ENCODE results near the gene CECR2. TPM values are rescaled to one million over a fixed set of nuclear protein-coding genes. Genes with fewer than 3 reads are reported as not detected.
"Not testable (repeated sequence)": the region's sequence is repeated elsewhere in the genome, so short reads cannot be mapped to it uniquely, and the experiment has no call there.

Gene CECR2
- total RNA-seq, 1 donor from 2014 or later: 4.9 TPM

- intact Hi-C loops (cut with DNase I): no loop called here
Measured at GRCh38 chr22:17548756-17549035, 179.4 kb downstream of the CECR2 start.

GRCh38 chr22:17549183-17549582, 179.9 kb downstream of the CECR2 start:
- no peak for DNase-seq (ENCODE audit: low spot score)
- intact Hi-C loops (cut with DNase I): no loop called here

More at GRCh38 chr22:17548756-17549035, 179.4 kb downstream of the CECR2 start:
- no peak for DNase-seq (ENCODE audit: low spot score)

GRCh38 chr22:17549655-17550054, 180.4 kb downstream of the CECR2 start:
- no peak for DNase-seq (ENCODE audit: low spot score)
- intact Hi-C loops (cut with DNase I): no loop called here

DNA sequence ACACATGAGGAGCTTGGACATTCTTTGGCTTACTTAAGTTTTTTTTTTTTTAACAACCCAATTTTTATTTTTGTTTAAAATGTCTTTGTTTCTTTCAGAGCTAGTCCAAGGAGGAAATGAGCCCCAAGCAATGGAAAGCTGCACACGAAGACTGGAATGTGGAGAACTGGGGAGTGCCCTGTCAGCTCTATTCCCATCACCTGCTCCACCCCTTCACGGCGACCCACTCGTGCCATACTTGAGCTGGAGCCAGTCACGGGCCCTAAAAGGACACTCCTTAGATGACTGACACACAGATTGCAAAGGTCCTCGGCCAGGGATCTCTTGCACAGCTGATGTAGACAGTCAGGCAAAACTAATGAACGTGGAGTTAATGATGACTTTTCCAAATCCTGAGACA, 183.5 kb downstream of the CECR2 start:
- intact Hi-C loops (cut with DNase I): no loop called here
- no peak for DNase-seq (ENCODE audit: low spot score)

DNA sequence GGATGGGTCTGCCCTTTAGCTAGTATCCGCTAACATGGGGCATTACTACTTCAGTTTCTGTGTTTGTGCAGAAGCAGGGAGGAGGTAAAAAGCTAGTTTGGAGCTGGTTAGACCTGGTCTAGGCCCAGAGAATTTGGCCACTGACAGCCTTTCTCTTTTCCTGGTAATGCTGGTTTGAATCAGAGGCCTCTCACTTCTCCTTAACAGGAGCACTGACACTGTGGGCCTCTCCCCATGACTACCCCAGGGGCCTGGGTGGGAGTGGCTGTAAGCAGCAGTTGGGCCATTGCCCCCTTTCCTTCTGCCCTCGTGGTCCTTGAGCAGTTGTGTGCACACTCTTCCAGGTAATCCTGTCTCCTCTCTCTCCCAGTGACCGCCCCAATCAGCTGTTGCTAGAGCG, 185.6 kb downstream of the CECR2 start:
- DNase-seq (ENCODE audit: low spot score): no peak

DNA sequence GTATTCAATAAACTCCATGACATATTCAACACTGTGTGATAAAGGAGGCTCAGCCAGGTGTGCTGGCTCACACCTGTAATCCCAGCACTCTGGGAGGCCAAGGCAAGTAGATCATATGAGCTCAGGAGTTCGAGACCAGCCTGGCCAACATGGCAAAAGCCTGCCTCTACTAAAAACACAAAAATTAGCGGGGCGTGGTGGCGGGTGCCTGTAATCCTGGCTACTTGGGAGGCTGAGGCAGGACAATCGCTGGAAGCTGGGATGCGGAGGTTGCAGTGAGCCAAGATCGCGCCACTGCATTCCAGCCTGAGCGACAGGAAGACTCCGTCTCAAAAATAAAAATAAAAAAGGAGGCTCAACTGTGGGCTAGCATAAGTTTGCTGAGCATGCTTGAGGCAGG, 189.9 kb downstream of the CECR2 start:
- intact Hi-C loops (cut with DNase I): no loop called here
- no peak for DNase-seq (ENCODE audit: low spot score)

More for the DNA sequence above, 185.6 kb downstream of the CECR2 start:
- intact Hi-C loops (cut with DNase I): no loop called here

DNA sequence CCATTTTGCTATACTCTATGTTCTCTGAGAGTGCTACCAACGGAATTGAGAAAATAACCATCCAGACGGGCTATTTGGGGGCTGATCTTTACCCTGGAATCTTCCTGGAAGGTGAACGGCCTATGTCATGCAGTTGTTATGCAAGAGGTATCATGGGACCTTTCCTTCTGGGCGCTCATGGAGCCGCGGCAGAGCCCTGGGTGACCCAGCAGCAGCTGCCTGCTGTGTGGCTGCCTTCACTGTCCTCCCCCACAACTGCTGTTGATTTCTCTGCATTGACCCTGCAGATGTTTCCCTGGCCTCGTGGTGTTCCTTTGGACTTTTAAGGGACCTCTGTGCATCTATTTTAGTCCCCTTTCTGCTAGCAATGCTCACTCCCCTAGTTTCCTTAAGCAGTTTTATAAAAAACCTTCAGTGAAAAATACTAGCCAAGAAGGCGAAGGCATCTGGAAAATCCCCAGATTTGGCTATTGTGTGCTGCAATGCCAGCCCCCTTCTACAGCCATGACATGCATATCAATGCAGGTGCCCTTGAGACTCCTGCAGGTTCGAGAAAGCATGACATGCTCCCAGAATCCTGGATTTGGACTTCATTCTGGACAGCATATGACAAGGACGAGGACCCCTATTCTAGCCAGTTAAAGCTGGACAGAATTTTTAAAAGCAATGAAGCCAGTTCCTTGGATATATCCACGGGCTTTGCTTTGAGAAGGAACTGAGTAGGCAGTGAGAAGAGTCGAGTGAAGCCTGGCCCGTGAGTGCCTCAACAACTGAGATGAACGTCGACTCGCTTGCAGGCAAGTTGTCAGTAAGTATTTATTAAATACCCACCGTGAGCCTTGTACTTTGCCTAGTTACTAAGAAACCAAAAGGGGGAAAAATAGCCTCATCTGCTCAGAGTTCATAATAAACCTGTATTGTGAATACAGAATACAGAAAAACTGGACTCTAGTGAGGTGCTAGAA, 193.9 kb downstream of the CECR2 start, which contains the start of gene SLC25A18:
SLC25A18 (plus strand) TSS at position 593 of the 965 bp plus-strand sequence. CDS start 16,447 bp downstream, outside the sequence.
- no peak for DNase-seq (ENCODE audit: low spot score)
- intact Hi-C loops (cut with DNase I): loop anchor here (2.0 kb wide), 1 partner anchor 76 kb away; the partner anchor contains the start of gene BCL2L13

- DNase-seq (ENCODE audit: low spot score): no peak
- intact Hi-C loops (cut with DNase I): loop anchor here (2.0 kb wide), 1 partner anchor 75 kb away; the partner anchor contains the start of gene BCL2L13
Measured at GRCh38 chr22:17563936-17564391, 194.7 kb downstream of the CECR2 start.

- intact Hi-C loops (cut with DNase I); DNase-seq (ENCODE audit: low spot score): not testable (repeated sequence)
Measured at GRCh38 chr22:17566016-17566687, 196.9 kb downstream of the CECR2 start.

- DNase-seq (ENCODE audit: low spot score): no peak
- intact Hi-C loops (cut with DNase I): no loop called here
Measured at GRCh38 chr22:17566776-17567175, 197.5 kb downstream of the CECR2 start.

GRCh38 chr22:17569971-17570511, 200.8 kb downstream of the CECR2 start:
- intact Hi-C loops (cut with DNase I): loop anchor here (10.0 kb wide), 1 partner anchor 155 kb away; no protein-coding TSS in a partner anchor
- no peak for DNase-seq (ENCODE audit: low spot score)

DNA sequence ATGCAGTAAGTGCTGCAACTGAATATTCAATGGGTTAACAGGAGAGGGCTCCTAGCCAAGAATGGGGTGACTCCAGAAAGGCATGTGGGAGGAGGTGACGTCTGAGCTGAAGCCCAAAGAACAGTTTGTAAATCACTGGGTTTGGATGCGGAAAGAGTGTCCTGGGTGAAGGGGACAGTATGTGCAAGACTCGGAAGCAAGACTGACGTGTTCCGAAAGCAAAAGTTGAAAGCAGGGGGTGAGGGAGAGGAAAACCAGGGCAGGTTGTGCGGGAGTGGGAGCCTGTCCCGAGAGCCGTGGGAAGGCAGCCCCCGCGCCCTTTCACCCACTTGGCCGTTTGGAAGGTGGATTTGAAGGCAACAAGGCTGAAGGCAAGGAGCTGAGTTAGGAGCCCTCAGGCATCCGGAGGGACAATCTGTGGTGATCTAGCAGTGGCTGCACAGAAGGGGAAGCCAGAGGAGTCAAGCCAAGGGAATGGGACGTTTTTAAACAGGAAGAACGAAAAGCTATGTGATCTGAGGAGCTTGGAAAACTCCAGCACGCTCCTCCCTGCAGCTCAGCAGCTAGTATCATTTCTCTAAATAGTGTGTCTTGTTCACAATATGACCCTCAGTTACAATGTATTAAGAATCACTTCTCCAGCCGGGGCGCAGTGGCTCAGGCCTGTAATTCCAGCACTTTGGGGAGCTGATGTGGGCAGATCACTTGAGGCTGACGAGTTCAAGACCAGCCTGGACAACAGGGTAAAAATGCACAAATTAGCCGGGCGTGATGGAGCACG, 201.8 kb downstream of the CECR2 start:
- intact Hi-C loops (cut with DNase I): loop anchor here (10.0 kb wide), 1 partner anchor 154 kb away; no protein-coding TSS in a partner anchor
- DNase-seq (ENCODE audit: low spot score): no peak

- intact Hi-C loops (cut with DNase I): loop anchor here (10.0 kb wide), 1 partner anchor 150 kb away; no protein-coding TSS in a partner anchor
Measured at GRCh38 chr22:17575151-17575550, 205.9 kb downstream of the CECR2 start.

GRCh38 chr22:17575681-17576080, 206.4 kb downstream of the CECR2 start:
- DNase-seq (ENCODE audit: low spot score): no peak
- intact Hi-C loops (cut with DNase I): loop anchor here (10.0 kb wide), 1 partner anchor 149 kb away; no protein-coding TSS in a partner anchor

More at GRCh38 chr22:17575151-17575550, 205.9 kb downstream of the CECR2 start:
- no peak for DNase-seq (ENCODE audit: low spot score)

DNA sequence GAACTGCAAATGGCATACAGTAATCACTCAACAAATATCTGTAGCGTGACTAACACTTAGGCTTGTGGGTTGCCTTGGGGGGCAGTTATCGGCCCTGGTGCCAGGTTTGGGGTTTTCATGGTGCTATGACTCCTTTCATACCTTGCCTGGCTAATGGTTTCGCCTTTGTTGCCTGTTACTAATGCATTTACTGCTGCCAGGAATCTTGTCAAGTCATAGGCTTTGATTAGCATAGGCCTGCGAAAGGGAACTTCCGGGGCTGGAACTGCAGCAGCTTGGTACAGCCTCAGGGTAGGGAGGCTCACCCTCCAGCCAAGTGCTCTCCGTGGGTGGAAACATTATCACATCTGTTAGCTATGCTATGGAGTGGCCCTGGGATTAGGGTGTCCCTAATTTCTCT, 207.2 kb downstream of the CECR2 start:
- DNase-seq (ENCODE audit: low spot score): no peak
- intact Hi-C loops (cut with DNase I): loop anchor here (10.0 kb wide), 1 partner anchor 148 kb away; no protein-coding TSS in a partner anchor

- intact Hi-C loops (cut with DNase I): loop anchor here (10.0 kb wide), 1 partner anchor 147 kb away; no protein-coding TSS in a partner anchor
- no peak for DNase-seq (ENCODE audit: low spot score)
Measured at GRCh38 chr22:17578136-17578754, 209.0 kb downstream of the CECR2 start.

- no peak for DNase-seq (ENCODE audit: low spot score)
- intact Hi-C loops (cut with DNase I): loop anchor here (10.0 kb wide), 1 partner anchor 145 kb away; no protein-coding TSS in a partner anchor
Measured at GRCh38 chr22:17579535-17579981, 210.3 kb downstream of the CECR2 start.

- intact Hi-C loops (cut with DNase I): no loop called here
- no peak for DNase-seq (ENCODE audit: low spot score)
Measured at GRCh38 chr22:17580441-17581031, 211.3 kb downstream of the CECR2 start.
